A549 (cell line): ENCODE results near the gene RPL37A.
A peak's percentile ranks its signal among the peaks of the same experiment; 100 is the strongest.

Experiments
- BHLHE40 ChIP-seq: IDR thresholded peaks from 2 replicates; pipeline ENCODE4 v1.6.1; 2012; ENCODE audit warnings: low read depth, low read length, inconsistent platforms
- CBX2 ChIP-seq: fragments of 200-600 bp; sonication (generic); IDR thresholded peaks from 2 replicates; pipeline ENCODE4 v1.6.1; 2016; ENCODE audit warnings: low read depth, mild to moderate bottlenecking, borderline replicate concordance
- CHD2 ChIP-seq: fragments of 150-350 bp; IDR thresholded peaks from 2 replicates; pipeline ENCODE4 v1.6.1; 2014; ENCODE audit warnings: low read length; ENCODE audit not compliant: partially characterized antibody
- EHMT2 ChIP-seq: fragments of 200-600 bp; sonication (generic); IDR thresholded peaks from 2 replicates; pipeline ENCODE4 v1.6.1; 2016; ENCODE audit warnings: antibody characterized with exemption, low read depth, mild to moderate bottlenecking, moderate library complexity
- EP300 ChIP-seq, 2 experiments: fragments of >200 bp; sonication (Bioruptor Twin); formaldehyde crosslinking; IDR thresholded peaks; 2 replicates in 1 of 2; 3 replicates in 1 of 2; pipeline ENCODE4 v1.6.1; 2016 to 2017
- FOSL2 ChIP-seq, 2 experiments: fragments of 450-650 bp in 1 of 2; fragments of >200 bp in 1 of 2; sonication (Bioruptor Twin) in 1 of 2; formaldehyde crosslinking; IDR thresholded peaks; 2 replicates each; pipeline versions ENCODE4 v1.5.0 to v1.6.1; 2016 to 2020; ENCODE audit warnings: mild to moderate bottlenecking in 1 of 2, moderate library complexity in 1 of 2
- HEYL ChIP-seq: fragments of 250-450 bp; sonication (Bioruptor Pico); IDR thresholded peaks from 2 replicates; pipeline ENCODE4 v1.8.0; 2021; ENCODE audit warnings: mild to moderate bottlenecking, moderate library complexity
- MAFK ChIP-seq: fragments of 450-650 bp; IDR thresholded peaks from 2 replicates; pipeline ENCODE4 v1.6.1; 2014; ENCODE audit not compliant: partially characterized antibody
- NR3C1 ChIP-seq: fragments of >200 bp; sonication (Bioruptor Twin); formaldehyde crosslinking; IDR thresholded peaks from 3 replicates; pipeline ENCODE4 v1.6.1; 2017
- POLR2A ChIP-seq: IDR thresholded peaks from 2 replicates; pipeline ENCODE4 v1.6.1; 2012; ENCODE audit warnings: mild to moderate bottlenecking, low read length
- POLR2AphosphoS2 ChIP-seq: conservative IDR thresholded peaks from 2 replicates; pipeline ENCODE4 v1.6.1; 2012; ENCODE audit warnings: low read length, improper control_type of control experiment, inconsistent platforms
- RFX5 ChIP-seq: fragments of 450-650 bp; IDR thresholded peaks from 2 replicates; pipeline ENCODE4 v1.7.1; 2014; ENCODE audit warnings: antibody characterized with exemption, mild to moderate bottlenecking, moderate library complexity
- TF ChIP-seq, protein P1 (sequence below): fragments of >200 bp; sonication (Bioruptor Twin); formaldehyde crosslinking; IDR thresholded peaks from 3 replicates; pipeline ENCODE4 v1.5.1; 2016
- TF ChIP-seq, protein P2 (sequence below): IDR thresholded peaks from 2 replicates; pipeline ENCODE4 v1.6.1; 2012

DNA sequence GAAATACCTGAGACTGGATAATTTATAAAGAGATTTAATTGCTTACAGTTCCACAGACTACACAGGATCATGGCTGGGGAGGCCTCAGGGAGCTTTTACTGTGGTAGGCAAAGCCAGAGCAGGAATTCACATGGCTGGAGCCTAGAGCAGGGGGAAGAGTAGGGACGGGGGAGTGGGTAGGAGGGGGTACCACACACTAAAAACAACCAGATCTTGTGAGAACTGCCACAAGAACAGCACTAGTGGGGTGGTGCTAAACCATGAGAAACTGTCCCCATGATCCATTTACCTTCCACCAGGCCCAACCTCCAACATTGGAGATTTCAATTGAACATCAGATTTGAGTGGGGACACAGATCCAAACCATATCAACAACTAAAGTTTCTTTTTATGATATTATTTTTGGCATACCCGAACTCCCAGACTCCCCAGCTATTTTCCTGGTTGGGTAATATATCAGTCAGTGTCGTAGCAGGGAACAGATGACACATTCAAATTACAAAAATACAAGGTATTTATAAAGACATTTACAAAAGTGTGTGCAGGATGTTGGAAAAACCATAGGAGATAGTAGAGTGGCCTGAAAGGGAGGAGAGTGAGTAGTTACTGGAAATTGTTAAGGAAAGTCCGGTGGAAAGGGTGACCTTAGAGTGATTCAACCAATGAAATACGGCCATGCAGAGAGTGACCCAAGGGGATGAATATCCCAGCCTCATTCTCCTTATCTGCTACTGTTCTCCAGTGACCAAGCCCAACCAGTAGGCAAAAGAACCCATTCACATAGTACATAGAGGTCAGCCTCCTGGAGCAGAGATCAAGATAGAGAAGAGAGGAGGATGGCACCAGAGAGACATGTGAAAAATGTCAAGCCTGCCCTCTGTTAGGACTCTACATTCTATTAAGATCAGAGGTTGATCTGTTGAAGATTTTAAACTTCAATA lies 8.8 kb downstream of the RPL37A start:
- no peak for TF ChIP-seq POLR2A
- TF ChIP-seq, protein P1, sequence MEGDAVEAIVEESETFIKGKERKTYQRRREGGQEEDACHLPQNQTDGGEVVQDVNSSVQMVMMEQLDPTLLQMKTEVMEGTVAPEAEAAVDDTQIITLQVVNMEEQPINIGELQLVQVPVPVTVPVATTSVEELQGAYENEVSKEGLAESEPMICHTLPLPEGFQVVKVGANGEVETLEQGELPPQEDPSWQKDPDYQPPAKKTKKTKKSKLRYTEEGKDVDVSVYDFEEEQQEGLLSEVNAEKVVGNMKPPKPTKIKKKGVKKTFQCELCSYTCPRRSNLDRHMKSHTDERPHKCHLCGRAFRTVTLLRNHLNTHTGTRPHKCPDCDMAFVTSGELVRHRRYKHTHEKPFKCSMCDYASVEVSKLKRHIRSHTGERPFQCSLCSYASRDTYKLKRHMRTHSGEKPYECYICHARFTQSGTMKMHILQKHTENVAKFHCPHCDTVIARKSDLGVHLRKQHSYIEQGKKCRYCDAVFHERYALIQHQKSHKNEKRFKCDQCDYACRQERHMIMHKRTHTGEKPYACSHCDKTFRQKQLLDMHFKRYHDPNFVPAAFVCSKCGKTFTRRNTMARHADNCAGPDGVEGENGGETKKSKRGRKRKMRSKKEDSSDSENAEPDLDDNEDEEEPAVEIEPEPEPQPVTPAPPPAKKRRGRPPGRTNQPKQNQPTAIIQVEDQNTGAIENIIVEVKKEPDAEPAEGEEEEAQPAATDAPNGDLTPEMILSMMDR = no peak
- TF ChIP-seq, protein P2, sequence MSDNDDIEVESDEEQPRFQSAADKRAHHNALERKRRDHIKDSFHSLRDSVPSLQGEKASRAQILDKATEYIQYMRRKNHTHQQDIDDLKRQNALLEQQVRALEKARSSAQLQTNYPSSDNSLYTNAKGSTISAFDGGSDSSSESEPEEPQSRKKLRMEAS = no peak
- TF ChIP-seq EP300 (IDR thresholded peaks at IDR 0.05) = no peak
- no peak for TF ChIP-seq BHLHE40
- TF ChIP-seq MAFK = no peak
- no peak for TF ChIP-seq CHD2
- TF ChIP-seq HEYL (CRISPR knock-in tag) = no peak
- peak; percentile 79 for TF ChIP-seq POLR2AphosphoS2
- no peak for TF ChIP-seq RFX5
- TF ChIP-seq EHMT2 = no peak
- TF ChIP-seq NR3C1 = no peak
- TF ChIP-seq CBX2 = no peak
- TF ChIP-seq FOSL2 (IDR thresholded peaks at IDR 0.05) = no peak
- TF ChIP-seq FOSL2 (CRISPR knock-in tag; IDR thresholded peaks at IDR 0.05) = no peak
